Amniotic stem cell (primary cell): ENCODE results near the gene IBA57.

Experiments
- DNase-seq: peaks from one replicate; lab custom pipeline; 2025; lab: John Stamatoyannopoulos, UW

IBA57 gene

GRCh38 chr1:228156941-228157728, 8.5 kb upstream of the IBA57 start:
- DNase-seq: no peak

DNA sequence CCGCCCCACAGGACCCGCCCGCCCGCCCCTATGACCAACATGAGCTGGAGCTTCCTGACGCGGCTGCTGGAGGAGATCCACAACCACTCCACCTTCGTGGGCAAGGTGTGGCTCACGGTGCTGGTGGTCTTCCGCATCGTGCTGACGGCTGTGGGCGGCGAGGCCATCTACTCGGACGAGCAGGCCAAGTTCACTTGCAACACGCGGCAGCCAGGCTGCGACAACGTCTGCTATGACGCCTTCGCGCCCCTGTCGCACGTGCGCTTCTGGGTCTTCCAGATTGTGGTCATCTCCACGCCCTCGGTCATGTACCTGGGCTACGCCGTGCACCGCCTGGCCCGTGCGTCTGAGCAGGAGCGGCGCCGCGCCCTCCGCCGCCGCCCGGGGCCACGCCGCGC, 7.9 kb upstream of the IBA57 start:
- DNase-seq: no peak

GRCh38 chr1:228158151-228159007, 7.2 kb upstream of the IBA57 start:
- DNase-seq: no peak

DNA sequence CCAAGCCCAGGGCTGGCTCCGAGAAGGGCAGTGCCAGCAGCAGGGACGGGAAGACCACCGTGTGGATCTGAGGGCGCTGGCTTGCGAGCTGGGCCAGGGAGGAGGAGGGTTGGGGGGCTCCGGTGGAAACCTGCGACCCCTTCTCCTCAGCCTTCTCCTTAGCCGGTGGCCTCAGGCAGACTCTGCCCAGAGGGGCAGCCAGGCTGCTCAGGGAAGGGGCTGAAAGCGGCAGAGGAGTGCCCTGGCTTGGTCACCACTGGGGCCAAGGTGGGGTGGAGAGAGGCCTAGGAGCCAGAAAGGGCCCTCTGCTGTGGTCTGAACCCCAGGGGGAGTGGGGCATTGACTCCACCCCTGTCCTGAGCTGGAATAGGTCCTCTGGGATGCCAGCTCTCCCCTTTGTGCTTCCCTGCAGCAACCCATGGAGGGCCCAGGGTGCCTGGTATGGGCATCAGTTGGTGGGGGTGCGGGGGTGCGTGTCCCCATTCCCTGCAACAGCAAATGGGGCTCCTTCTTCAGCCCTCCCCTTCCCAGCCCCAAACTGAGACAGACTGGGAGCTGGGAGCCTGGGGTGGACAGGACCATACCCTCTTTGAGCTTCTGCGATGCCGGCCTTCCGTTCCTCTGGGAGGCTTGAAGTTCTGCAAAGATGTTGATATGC, 6.5 kb upstream of the IBA57 start:
- DNase-seq: no peak

- no peak for DNase-seq
Observed at GRCh38 chr1:228160201-228160761, 5.3 kb upstream of the IBA57 start.

- no peak for DNase-seq
Observed at GRCh38 chr1:228161362-228161761, 4.2 kb upstream of the IBA57 start.

DNA sequence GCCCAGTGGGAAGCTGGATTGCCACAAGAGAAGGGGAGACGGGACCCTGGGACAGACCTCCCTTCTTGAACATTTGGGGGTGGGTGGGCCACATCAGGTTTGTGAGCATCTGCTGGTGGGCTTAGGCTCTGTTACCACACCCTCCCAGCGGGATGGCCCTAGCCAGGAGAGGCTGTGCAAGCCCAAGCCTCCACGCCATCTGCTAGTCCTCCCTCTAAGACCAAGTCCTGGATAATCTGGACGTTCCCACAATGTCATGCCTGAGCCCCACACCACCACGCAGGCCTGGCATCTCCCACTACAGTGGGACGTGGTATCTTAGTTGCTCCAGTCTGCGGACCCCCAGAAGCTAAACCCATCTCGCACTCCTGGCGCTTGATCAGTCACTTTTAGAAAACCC, 3.7 kb upstream of the IBA57 start:
- no peak for DNase-seq

DNA sequence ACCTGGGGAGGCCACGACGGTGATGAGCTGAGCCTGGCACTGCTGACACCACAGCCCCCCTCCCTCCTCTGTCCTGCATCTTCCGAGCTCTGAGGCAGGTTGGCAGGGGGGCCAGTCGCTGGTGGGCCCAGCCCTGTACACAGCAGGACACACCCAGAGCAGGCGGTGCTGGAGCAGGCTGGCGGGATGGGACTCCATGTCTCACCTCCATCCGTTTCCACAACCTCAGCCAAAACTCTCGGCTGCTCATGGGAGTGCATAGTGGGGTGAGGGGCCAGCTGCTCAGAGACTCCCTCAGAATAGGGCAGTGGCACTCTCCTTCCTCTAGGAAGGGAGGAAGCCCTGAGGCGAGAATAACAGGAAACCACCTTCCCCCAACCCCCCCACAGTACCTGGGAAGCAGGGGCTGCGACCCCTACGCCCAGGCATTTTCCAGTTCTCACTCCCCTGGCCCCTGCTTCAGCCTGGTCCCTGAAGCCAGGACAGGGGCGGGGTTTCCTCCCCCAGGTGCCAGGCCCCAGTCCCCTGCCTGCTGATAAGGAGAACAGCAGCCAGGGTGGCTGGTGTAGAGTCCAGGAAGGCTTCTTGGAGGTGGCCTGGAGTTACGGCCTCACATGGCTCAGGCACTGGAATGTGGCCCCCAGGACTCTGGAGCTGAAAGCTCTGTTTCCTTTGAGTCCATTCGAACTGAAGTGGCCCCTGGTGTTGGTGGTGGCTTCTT, 3.2 kb upstream of the IBA57 start:
- DNase-seq: no peak

DNA sequence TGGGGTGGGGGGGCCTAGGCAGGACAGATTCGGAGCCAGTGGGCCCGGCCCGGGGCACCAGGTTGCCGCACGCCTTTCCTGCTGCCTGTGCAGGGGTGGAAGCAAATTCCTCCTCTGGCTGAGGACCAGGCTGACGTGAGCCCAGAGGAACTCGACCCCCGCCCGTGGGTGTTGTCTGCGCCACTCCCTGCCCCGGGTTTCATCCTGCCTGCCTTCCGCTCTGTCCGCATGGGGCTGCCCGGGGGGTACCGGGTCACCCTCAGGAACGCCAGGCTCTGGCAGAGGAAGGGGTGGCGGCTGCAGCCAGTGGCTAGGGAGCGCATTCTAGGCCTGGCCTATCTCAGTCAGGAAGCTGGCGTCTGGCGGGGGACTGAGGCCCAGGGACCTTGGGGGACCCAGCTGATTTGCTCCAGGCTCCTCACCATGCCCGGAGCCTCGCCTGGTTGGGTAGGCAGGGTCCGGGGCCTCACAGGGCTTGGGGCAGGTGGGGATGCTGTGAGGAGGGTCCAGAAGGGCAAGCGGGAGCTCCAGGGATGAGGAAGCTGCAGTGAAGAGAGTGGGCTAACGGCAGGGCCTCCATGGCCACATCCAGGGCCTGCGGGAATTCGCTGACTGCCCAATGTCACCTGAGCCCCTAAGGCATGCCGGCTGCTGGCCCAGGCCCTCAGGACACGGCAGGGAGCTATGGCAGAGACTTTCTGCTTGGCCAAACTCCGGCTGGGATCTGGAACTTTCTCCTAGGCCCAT, 2.4 kb upstream of the IBA57 start:
- DNase-seq: no peak

- DNase-seq: no peak
Observed at GRCh38 chr1:228163776-228164519, 1.7 kb upstream of the IBA57 start.

GRCh38 chr1:228164561-228165371, 838 bp upstream of the IBA57 start:
- no peak for DNase-seq

DNA sequence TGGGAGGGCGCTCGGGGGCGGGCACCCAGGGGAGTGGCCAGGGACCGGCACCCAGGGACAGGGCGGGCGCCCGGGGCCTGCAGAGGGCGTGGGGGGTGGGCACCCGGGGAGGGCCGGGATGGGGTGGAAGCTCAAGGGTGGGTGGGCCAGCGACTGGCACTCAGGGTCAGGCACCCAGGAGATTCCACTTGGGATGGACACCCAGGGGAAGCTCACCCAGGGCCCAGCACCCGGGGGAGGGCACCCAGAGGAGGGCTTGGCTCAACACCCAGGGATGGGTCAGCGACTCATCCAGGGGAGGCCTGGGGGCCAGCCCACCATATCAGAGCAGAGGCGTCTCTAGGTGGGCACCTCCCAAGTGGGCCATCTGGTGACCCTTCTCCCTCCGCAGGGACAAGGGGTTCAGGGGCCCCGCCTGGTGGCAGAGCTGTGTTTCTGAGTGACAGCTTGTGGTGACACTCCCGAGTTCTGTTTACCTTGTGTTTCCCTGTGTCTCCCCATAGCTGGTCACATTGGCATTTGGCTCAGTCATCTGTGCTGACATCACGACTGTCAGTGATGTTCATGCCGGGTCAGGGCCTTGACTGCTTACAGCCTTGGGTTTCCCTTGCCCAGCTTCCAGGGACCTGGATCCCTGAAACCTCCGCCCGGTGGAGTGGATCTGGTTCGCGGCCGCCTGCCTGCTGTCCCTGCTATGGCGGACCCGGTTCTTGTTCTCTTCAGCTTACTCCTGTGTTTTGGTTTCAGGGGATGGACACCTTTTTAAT, 749 bp downstream of the IBA57 start:
- DNase-seq: peak; percentile 37

GRCh38 chr1:228168563-228169270, 3.1 kb downstream of the IBA57 start:
- DNase-seq: no peak

DNA sequence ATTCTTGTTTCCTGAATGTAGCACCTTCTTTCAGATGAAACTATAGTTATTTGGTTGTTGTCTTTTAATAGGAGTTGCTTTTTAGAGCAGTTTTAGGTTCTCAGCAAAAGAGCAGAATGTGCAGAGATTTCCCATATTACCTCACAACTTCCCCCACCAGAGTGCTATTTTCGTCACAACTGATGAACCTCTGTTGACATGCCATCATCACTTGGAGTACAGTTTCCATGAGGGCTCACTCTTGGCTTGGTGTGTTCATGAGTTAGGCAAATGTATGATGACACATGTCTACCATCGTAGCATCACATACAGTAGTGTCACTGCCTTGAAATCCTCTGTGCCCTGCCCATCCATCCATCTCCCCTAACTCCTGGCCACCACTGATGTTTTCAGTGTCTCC, 3.7 kb downstream of the IBA57 start:
- DNase-seq: no peak

- DNase-seq: no peak
Observed at GRCh38 chr1:228170666-228171065, 5.1 kb downstream of the IBA57 start.

- no peak for DNase-seq
Observed at GRCh38 chr1:228171221-228171891, 5.8 kb downstream of the IBA57 start.
